Measurements from ENCODE around the gene NUP205. TPM values are rescaled to one million over a fixed set of nuclear protein-coding genes. Genes with fewer than 3 reads are reported as not detected.
A peak's percentile ranks its signal among the peaks of the same experiment; 100 is the strongest.

Gene NUP205
- total and polyA plus RNA-seq, 2 of the 13 experiments (the other 11 are each of a cell fraction or from before 2014, with no cell fraction given): 46.2 to 87.2 TPM

GRCh38 chr7:135509839-135510591 is 47.7 kb upstream of the NUP205 start, which contains the start of gene CNOT4 (continued):
- TF ChIP-seq HMGXB3 (CRISPR knock-in tag; IDR thresholded peaks at IDR 0.05; ENCODE audit: borderline replicate concordance) (peak; percentile 71), RCOR2 (CRISPR knock-in tag; IDR thresholded peaks at IDR 0.05) (no peak; the same call in 1 of the 2 replicates), ZNF788 (CRISPR knock-in tag; IDR thresholded peaks at IDR 0.05; ENCODE audit: borderline replicate concordance) (peak; percentile 32; the same call in 1 of the 2 replicates), ZNF768 (CRISPR knock-in tag; IDR thresholded peaks at IDR 0.05) (no peak), SATB2 (CRISPR knock-in tag; IDR thresholded peaks at IDR 0.05) (no peak), ZNF646 (CRISPR knock-in tag; IDR thresholded peaks at IDR 0.05) (no peak), ZGPAT (CRISPR knock-in tag; IDR thresholded peaks at IDR 0.05) (peak; percentile 56), MXD4 (CRISPR knock-in tag; IDR thresholded peaks at IDR 0.05) (peak; percentile 95; the same call in 1 of the 2 replicates), HIVEP1 (CRISPR knock-in tag; IDR thresholded peaks at IDR 0.05) (0 out of 2 replicates have a peak, but pooled peaks have one; percentile 45), CENPBD1 (CRISPR knock-in tag; IDR thresholded peaks at IDR 0.05; ENCODE audit: borderline replicate concordance, low read depth) (no peak; the same call in 1 of the 2 replicates), ZNF773 (CRISPR knock-in tag; IDR thresholded peaks at IDR 0.05; ENCODE audit: borderline replicate concordance) (no peak), ZNF589 (CRISPR knock-in tag; conservative IDR thresholded peaks at IDR 0.05) (no peak), ZNF614 (CRISPR knock-in tag; IDR thresholded peaks at IDR 0.05; ENCODE audit: borderline replicate concordance) (no peak)
- TF ChIP-seq, protein P1, sequence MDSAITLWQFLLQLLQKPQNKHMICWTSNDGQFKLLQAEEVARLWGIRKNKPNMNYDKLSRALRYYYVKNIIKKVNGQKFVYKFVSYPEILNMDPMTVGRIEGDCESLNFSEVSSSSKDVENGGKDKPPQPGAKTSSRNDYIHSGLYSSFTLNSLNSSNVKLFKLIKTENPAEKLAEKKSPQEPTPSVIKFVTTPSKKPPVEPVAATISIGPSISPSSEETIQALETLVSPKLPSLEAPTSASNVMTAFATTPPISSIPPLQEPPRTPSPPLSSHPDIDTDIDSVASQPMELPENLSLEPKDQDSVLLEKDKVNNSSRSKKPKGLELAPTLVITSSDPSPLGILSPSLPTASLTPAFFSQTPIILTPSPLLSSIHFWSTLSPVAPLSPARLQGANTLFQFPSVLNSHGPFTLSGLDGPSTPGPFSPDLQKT (CRISPR knock-in tag; IDR thresholded peaks at IDR 0.05; ENCODE audit: borderline replicate concordance): no peak

All from HepG2 (cell line).